Measurements from ENCODE around the gene KRT7.

GRCh38 chr12:52254180-52254964 lies 21.3 kb downstream of the KRT7 start:
- TF ChIP-seq, protein P1, sequence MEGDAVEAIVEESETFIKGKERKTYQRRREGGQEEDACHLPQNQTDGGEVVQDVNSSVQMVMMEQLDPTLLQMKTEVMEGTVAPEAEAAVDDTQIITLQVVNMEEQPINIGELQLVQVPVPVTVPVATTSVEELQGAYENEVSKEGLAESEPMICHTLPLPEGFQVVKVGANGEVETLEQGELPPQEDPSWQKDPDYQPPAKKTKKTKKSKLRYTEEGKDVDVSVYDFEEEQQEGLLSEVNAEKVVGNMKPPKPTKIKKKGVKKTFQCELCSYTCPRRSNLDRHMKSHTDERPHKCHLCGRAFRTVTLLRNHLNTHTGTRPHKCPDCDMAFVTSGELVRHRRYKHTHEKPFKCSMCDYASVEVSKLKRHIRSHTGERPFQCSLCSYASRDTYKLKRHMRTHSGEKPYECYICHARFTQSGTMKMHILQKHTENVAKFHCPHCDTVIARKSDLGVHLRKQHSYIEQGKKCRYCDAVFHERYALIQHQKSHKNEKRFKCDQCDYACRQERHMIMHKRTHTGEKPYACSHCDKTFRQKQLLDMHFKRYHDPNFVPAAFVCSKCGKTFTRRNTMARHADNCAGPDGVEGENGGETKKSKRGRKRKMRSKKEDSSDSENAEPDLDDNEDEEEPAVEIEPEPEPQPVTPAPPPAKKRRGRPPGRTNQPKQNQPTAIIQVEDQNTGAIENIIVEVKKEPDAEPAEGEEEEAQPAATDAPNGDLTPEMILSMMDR (IDR thresholded peaks at IDR 0.05): no peak
- no peak for TF ChIP-seq EZH2 (IDR thresholded peaks at IDR 0.05; ENCODE audit: borderline replicate concordance, insufficient read depth, low read depth, low read length, poor library complexity, severe bottlenecking)
